Measurements from ENCODE around the gene MCTP2.

GRCh38 chr15:94412979-94413746 is 181.8 kb downstream of the MCTP2 start:
- TF ChIP-seq SPI1 (IDR thresholded peaks at IDR 0.05; ENCODE audit: borderline replicate concordance, low read depth) (no peak), GABPA (IDR thresholded peaks at IDR 0.05; ENCODE audit: low read depth) (no peak)
